A549 (cell line): Measurements from ENCODE around the gene HLA-DMB.

Experiments used
- CEBPB ChIP-seq, 2 experiments: fragments of >200 bp in 1 of 2; sonication (Bioruptor Twin) in 1 of 2; formaldehyde crosslinking in 1 of 2; IDR thresholded peaks; 2 replicates each; pipeline ENCODE4 v1.6.1; 2012 to 2016
- CHD4 ChIP-seq: fragments of 200-600 bp; sonication (generic); IDR thresholded peaks from 2 replicates; pipeline ENCODE4 v1.6.1; 2016; ENCODE audit warnings: antibody characterized with exemption, mild to moderate bottlenecking, borderline replicate concordance
- CTCF ChIP-seq: fragments of >200 bp; sonication (Bioruptor Twin); formaldehyde crosslinking; IDR thresholded peaks from 3 replicates; pipeline ENCODE4 v1.5.1; 2016
- EHMT2 ChIP-seq: fragments of 200-600 bp; sonication (generic); IDR thresholded peaks from 2 replicates; pipeline ENCODE4 v1.6.1; 2016; ENCODE audit warnings: antibody characterized with exemption, low read depth, mild to moderate bottlenecking, moderate library complexity
- ELK1 ChIP-seq: fragments of 150-350 bp; IDR thresholded peaks from 2 replicates; pipeline ENCODE4 v1.6.1; 2014; ENCODE audit warnings: low read depth, mild to moderate bottlenecking, low read length
- ESRRA ChIP-seq: fragments of 150-350 bp; IDR thresholded peaks from 2 replicates; pipeline ENCODE4 v1.6.1; 2014; ENCODE audit warnings: mild to moderate bottlenecking, low read length, borderline replicate concordance
- HDAC2 ChIP-seq: fragments of 200-600 bp; sonication (generic); IDR thresholded peaks from 2 replicates; pipeline ENCODE4 v1.6.1; 2016
- JUN ChIP-seq, 2 experiments: fragments of >200 bp; sonication (Bioruptor Twin); formaldehyde crosslinking; IDR thresholded peaks; 2 replicates in 1 of 2; 3 replicates in 1 of 2; pipeline ENCODE4 v1.6.1; 2016 to 2017
- PHF8 ChIP-seq: fragments of 200-600 bp; sonication (generic); IDR thresholded peaks from 2 replicates; pipeline ENCODE4 v1.6.1; 2016; ENCODE audit warnings: low read depth, mild to moderate bottlenecking, antibody characterized with exemption, moderate library complexity, borderline replicate concordance
- POLR2A ChIP-seq: IDR thresholded peaks from 2 replicates; pipeline ENCODE4 v1.6.1; 2012; ENCODE audit warnings: mild to moderate bottlenecking, low read length
- RAD21 ChIP-seq, 2 experiments: fragments of >200 bp in 1 of 2; sonication (Bioruptor Twin) in 1 of 2; formaldehyde crosslinking in 1 of 2; IDR thresholded peaks in 1 of 2; conservative IDR thresholded peaks in 1 of 2; 2 replicates in 1 of 2; 3 replicates in 1 of 2; pipeline ENCODE4 v1.6.1; 2012 to 2018; ENCODE audit warnings: inconsistent platforms in 1 of 2
- REST ChIP-seq: fragments of 200-600 bp; sonication (generic); IDR thresholded peaks from 2 replicates; pipeline ENCODE4 v1.6.1; 2016; ENCODE audit warnings: antibody characterized with exemption, mild to moderate bottlenecking, moderate library complexity
- USF2 ChIP-seq: fragments of 450-650 bp; IDR thresholded peaks from 2 replicates; pipeline ENCODE4 v1.6.1; 2014; ENCODE audit warnings: antibody characterized with exemption

GRCh38 chr6:32971581-32972352 is 30.9 kb upstream of the HLA-DMB start:
- TF ChIP-seq POLR2A (peak; percentile 99), EHMT2 (no peak), CTCF (no peak), USF2 (peak; percentile 39; the same call in 1 of the 2 replicates), RAD21 (conservative IDR thresholded peaks at IDR 0.05 in 1 of 2, IDR thresholded peaks at IDR 0.05 in 1 of 2) (no peak), ELK1 (no peak), HDAC2 (no peak), JUN (IDR thresholded peaks at IDR 0.05) (peak; percentile 98 to 99), PHF8 (no peak; the same call in none of the 2 replicates), REST (peak; percentile 51), ESRRA (no peak), CEBPB (IDR thresholded peaks at IDR 0.05) (no peak; a peak in 1 of 4 replicates), CHD4 (no peak)
